Measurements from ENCODE around the gene AREG.

DNA sequence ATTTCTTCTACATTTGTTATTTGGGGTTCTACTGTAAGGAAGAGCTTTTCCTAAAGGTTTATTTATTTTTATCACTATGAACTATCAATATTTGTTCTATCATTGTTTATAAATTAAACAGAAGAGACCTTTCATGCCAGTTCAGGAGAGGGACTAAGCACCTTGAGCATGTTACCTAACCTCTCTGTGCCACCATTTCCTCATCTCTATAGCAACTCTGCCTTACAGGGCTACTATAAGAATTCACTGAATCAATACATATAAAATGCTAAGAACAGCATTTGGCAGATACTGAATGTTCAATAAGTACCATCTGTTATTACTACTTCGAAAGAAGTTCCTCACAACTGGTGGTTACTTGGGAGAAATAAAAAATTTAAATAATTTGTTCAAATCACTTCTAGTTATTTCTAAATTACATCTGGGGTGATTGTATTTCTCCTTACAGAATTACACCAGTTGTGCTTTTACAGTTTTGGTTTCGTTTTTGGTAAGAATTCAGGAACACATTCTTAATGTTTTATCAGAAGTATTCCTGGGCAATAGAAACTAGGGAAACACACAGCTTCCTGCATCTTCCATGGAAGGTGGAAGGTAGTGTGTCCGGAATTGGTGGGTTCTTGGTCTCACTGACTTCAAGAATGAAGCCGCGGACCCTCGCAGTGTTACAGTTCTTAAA, 47.0 kb upstream of the AREG start:
- TF ChIP-seq, protein P1, sequence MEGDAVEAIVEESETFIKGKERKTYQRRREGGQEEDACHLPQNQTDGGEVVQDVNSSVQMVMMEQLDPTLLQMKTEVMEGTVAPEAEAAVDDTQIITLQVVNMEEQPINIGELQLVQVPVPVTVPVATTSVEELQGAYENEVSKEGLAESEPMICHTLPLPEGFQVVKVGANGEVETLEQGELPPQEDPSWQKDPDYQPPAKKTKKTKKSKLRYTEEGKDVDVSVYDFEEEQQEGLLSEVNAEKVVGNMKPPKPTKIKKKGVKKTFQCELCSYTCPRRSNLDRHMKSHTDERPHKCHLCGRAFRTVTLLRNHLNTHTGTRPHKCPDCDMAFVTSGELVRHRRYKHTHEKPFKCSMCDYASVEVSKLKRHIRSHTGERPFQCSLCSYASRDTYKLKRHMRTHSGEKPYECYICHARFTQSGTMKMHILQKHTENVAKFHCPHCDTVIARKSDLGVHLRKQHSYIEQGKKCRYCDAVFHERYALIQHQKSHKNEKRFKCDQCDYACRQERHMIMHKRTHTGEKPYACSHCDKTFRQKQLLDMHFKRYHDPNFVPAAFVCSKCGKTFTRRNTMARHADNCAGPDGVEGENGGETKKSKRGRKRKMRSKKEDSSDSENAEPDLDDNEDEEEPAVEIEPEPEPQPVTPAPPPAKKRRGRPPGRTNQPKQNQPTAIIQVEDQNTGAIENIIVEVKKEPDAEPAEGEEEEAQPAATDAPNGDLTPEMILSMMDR (optimal IDR thresholded peaks at IDR 0.05 in 1 of 3, IDR thresholded peaks at IDR 0.05 in 1 of 3, conservative IDR thresholded peaks at IDR 0.05 in 1 of 3; ENCODE audit: extremely low read depth in 1 of 3, insufficient read depth in 2 of 3, low read length in 3 of 3), result no peak
- TF ChIP-seq EZH2 (IDR thresholded peaks at IDR 0.05; ENCODE audit: low read length), result no peak
